Tibial nerve (tissue), 4 donors: ENCODE results near the gene RUNX1.

ENCODE experiments used
- CTCF ChIP-seq, 5 experiments: fragments of 200-600 bp in 3 of 5; fragments of 450-650 bp in 2 of 5; sonication (generic) in 3 of 5; IDR thresholded peaks; one replicate each; pipeline ENCODE4 v1.5.1; 2016 to 2019; ENCODE audit warnings: antibody characterized with exemption in 5 of 5, mild to moderate bottlenecking in 3 of 5, moderate library complexity in 2 of 5
- EP300 ChIP-seq, 2 donors: sonication (generic); formaldehyde crosslinking; IDR thresholded peaks; one replicate each; pipeline ENCODE4 v1.6.1; 2017; ENCODE audit warnings: antibody characterized with exemption in 2 of 2, mild to moderate bottlenecking in 1 of 2
- POLR2A ChIP-seq, 2 donors: fragments of 450-650 bp; IDR thresholded peaks; one replicate each; pipeline ENCODE4 v1.6.1; 2017; ENCODE audit warnings: antibody characterized with exemption in 2 of 2, mild to moderate bottlenecking in 2 of 2, moderate library complexity in 2 of 2

DNA sequence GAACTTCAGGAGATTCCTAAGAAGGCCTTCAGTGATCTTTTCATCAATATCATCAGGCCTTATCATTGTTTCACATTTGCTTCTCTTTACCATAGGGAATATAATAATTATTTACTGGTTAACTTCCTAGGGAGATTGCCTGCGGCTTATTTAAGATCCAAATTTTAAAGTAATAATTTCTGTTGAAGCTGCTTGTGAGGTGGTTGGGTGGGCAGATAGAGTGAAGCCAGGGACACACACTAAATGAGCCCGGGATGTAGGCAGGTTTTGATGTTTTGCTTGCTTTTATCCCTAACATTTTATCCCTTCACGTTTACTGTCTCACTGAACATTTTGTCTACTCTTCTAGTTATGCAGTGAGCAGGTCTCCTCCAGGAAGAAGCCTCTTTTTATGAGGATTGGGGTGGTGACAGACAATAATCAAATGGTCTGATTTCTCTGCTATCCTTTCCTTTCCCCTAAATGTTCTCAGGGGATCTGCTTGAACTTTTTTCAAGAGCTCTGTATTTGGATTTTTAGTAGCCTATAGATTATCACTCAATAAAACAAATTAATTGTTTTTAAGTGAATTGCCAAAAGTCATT lies 164.7 kb downstream of the RUNX1 start:
- TF ChIP-seq CTCF (IDR thresholded peaks at IDR 0.05) (no peak), POLR2A (IDR thresholded peaks at IDR 0.05) (no peak), EP300 (IDR thresholded peaks at IDR 0.05) (no peak)
